HG02973 (cell line): ENCODE measurements around the gene APPL1.
"Not testable (repeated sequence)": the region's sequence is repeated elsewhere in the genome, so short reads cannot be mapped to it uniquely, and the experiment has no call there.

ENCODE experiments used
- ATAC-seq: cut with Tn5 transposase; IDR thresholded peaks from one replicate; pipeline ENCODE4 v1.9.1; 2021; ENCODE audit warnings: moderate library complexity; ENCODE audit not compliant: unreplicated experiment

The APPL1 gene

GRCh38 chr3:57261929-57262328, 34.4 kb downstream of the APPL1 start:
- no peak for ATAC-seq

DNA sequence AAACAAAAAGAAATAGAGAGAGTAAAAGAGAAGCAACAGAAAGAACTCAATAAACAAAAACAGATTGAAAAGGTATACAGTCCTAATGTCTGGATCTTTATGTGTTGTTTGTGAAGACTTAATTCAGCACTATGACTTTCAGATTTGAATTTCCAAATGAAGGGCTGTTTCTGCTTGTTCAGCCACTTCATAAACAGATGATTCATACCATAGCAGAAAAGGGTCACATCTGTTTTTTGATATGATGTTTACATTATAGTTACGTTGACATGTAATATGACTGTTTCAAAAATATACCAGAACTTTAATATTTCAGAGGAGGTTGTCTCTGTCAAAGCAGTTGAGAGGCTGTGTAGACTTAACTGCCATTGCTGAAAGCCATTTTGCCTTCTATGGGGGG, 40.9 kb downstream of the APPL1 start:
- ATAC-seq = no peak

DNA sequence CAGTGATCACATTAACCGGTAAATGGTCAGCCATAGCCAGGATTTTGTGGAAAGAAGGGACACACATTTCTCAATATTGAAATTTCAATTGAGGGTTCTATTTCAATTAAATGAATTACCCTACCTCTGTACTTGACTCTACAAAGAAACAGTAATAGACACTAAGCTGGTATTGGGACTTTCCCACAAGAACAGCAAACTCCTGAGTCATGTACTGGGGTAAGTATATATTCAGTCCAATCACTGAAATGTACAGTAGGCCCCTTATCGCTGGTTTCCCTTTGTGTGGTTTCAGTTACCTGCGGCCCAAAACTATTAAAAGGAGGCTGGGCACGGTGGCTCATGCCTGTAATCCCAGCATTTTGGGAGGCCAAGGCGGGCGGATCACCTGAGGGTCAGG, 47.3 kb downstream of the APPL1 start:
- no peak for ATAC-seq

GRCh38 chr3:57275393-57275792, 47.9 kb downstream of the APPL1 start:
- ATAC-seq = no peak

DNA sequence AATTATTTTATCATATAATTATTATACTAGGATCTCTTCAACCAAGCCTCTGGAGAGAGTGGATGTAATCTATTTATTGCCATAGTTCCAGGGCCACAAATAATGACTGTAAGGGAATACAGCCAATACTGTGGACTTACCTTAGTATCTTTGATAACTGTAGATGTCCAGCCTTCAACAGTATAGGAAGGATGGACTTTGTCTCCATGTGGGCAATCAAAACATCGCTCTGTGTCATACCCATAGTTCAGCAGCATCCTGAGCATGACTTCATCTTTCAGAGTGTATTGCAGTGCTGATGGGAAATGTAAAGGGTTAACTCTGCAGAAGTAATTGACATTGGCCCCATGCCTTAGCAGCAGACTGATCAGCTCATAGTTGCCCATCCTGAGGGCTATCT, 50.7 kb downstream of the APPL1 start:
- no peak for ATAC-seq

DNA sequence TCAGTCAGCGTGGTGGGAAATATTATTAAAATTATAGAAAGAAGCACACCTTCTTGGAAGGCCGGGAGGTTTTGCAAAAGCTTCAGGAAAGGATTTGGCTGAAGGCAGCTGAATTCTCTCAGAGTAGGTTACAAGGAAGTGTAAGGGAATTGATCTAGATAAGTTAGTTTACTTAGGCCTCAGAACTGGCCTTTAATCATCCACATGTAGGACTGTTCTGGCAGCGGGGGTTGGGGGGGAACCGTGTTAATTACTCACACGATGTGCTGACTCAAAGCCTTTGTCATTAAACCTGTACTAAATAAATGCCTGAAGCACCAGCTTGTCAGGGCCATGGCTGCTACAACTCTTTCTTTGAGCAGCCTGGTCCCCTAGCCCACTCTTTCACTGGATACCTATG, 52.2 kb downstream of the APPL1 start:
- ATAC-seq = no peak

GRCh38 chr3:57281715-57282114, 54.2 kb downstream of the APPL1 start:
- ATAC-seq = no peak

DNA sequence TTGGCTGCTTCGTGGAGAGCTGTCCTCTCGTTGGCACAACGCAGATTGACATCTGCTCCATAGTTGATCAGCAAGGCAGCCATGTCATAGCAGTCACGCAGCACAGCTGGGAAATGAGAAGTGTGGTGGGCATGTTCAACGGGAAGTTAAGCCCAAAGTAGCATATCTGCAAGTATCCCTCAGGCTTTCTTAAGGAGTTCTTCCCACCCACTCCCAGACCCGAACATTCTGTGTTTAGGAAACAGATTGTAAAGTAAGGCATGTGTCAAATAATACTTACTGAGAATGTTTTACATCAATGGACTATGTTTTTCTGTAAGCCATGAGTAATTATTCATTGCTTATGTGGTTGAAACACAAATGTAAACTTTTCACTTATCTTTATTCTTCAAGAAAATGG, 55.8 kb downstream of the APPL1 start:
- ATAC-seq = no peak

DNA sequence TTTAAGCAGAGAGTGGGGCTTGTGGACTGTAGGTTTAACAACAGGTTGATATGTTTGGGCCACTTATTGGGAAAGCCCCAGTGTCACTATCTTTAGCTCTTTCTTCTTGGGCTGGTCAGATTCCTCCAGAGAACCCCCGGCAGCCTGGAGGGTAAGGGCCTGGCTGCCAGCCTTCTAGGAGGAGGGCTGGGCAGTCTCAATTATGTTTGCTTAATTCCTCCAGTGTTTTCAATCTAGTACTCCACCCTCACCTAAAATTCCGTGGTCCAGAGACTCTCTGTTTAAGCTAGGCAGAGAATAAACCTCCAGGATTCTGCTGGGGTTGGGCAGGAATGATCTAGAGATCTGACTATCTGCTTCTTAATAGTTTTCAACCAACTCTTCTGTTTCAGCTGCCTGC, 59.7 kb downstream of the APPL1 start:
- ATAC-seq = no peak

DNA sequence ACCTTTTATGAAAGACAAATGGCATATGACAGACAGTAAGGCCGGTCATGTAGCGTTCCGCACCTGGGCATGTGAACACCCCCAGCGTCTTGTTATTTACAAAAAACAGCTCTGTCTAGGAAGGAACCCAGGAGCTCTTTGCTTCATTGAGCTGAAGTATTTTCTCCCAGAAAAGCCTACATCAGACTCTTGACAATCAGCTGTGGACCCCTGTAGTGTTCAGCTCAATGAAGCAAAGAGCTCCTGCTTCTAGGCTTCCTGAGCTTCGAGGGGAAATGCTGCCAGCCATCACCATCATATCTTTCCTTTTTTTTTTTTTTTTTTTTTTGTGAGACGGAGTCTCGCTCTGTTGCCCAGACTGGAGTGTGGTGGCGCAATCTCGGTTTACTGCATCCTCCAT, 60.9 kb downstream of the APPL1 start:
- no peak for ATAC-seq

- ATAC-seq = no peak
Observed at GRCh38 chr3:57292159-57292896, 64.8 kb downstream of the APPL1 start, which contains the start of gene ASB14. Gene ASB14, minus strand, starts transcription at chr3:57292685. Its CDS starts 652 bp downstream, at chr3:57292033.

- no peak for ATAC-seq
Observed at GRCh38 chr3:57292897-57293526, 65.5 kb downstream of the APPL1 start.

DNA sequence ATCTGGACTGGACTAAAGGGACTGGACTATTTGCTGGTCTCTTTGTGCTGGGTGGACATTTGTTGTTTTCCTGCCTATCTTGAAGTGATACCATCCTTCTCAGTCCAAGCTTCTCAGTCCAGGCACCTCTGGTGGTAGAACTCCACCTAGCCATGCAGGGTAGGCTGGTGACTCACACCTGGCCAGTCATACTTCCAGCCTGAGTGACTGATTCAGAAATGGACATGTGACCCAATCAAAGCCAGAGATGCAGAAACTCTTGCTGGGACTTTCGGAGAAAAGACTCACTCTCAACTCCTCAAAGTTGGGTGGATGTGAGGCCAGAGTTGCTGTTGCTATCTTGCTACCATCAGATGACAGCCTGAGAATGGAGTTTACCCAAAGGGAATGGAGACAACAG, 70.5 kb downstream of the APPL1 start:
- ATAC-seq = no peak

DNA sequence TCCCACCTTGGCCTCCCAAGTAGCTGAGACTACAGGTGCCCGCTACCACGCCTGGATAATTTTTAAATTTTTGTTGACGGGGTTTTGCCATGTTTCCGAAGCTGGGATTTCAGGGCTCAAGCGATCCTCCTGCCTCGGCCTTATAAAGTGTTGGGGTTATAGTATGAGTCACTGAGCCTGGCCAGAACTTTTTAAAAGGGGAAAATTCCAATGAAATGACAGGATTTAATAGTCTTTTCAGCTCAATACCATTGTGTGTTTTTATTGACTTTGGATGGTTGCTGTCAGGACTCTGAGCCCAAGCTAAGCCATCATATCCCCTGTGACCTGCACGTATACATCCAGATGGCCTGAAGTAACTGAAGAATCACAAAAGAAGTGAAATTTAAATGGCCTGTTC, 76.0 kb downstream of the APPL1 start:
- not testable (repeated sequence) for ATAC-seq

DNA sequence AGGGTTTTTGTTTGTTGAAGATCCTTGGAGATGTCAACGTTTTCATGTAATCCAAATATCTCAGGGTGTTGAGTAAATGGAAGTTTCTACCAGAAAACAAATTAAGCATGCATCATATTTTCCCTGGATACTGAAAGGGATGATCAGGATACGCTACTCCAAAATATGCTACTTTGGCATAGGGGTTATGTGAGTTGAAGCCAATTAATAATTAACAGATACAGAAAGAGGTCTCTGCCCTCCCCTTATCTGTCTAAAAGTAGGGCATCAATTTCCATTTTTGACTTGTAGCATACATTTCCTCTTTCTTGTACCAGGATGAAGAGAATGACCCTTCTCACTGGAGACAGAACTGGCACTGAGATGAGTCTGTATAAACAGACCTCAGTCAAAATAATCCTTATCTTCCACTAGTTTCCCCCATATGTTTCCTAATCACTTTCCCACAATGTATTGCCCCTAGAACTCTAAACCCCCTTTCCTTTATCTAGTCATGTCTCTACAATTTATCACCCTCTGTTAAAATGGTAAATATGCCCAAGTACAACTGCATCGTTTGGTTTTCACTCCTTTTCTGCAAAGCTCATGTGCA, 82.3 kb downstream of the APPL1 start:
- ATAC-seq = no peak

DNA sequence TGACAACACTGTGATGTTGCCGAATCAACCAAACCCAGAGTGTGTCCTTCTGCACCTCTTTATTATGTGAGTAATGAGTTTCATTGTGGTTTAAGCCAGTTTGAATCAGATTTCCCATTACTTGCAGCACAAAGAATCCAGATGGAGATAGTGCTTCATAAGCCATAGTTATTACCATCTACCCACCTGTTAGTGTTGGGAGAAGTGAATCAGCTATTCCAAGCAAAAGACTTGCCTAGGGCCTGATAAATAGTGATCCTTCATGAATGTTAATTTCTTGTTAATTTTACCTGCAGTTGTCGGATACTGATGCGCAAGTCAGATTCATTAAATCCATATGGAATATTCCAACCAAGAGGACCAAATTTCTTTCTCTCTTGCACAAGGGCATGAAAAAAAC, 86.7 kb downstream of the APPL1 start:
- ATAC-seq = no peak
